H9 (cell line): ENCODE measurements around the gene OR52E5. TPM values are rescaled to one million over a fixed set of nuclear protein-coding genes. Genes with fewer than 3 reads are reported as not detected.

ENCODE experiments used
- DNase-seq: peaks from one replicate; pipeline ENCODE4 v3.0.0-alpha.2; 2017
- H2AFZ ChIP-seq: one replicate; pipeline ENCODE4 v1.6.1; 2013; ENCODE audit warnings: mild to moderate bottlenecking, low read length, control low read depth, moderate library complexity
- H2AK5ac ChIP-seq: 2 replicates; pipeline ENCODE4 v1.6.1; 2013; ENCODE audit warnings: low read length, control low read depth, mixed read lengths; ENCODE audit not compliant: insufficient read length
- H2BK120ac ChIP-seq: one replicate; pipeline ENCODE4 v1.6.1; 2013; ENCODE audit warnings: low read depth, mild to moderate bottlenecking, low read length, control low read depth, inconsistent platforms; ENCODE audit not compliant: poor library complexity, severe bottlenecking
- H2BK12ac ChIP-seq: 2 replicates; pipeline ENCODE4 v1.6.1; 2013; ENCODE audit warnings: low read length, control low read depth, mixed read lengths, low read depth; ENCODE audit not compliant: insufficient read length
- H2BK15ac ChIP-seq: 2 replicates; pipeline ENCODE4 v1.6.1; 2013; ENCODE audit warnings: low read depth, low read length, control low read depth
- H2BK20ac ChIP-seq: one replicate; pipeline ENCODE4 v1.6.1; 2013; ENCODE audit warnings: low read depth, mild to moderate bottlenecking, low read length, control low read depth, inconsistent platforms; ENCODE audit not compliant: poor library complexity, severe bottlenecking
- H2BK5ac ChIP-seq: 2 replicates; pipeline ENCODE4 v1.6.1; 2013; ENCODE audit warnings: low read length, control low read depth, mixed read lengths; ENCODE audit not compliant: insufficient read length
- H3K14ac ChIP-seq: 2 replicates; pipeline ENCODE4 v1.6.1; 2013; ENCODE audit warnings: low read length, control low read depth; ENCODE audit not compliant: insufficient read depth
- H3K18ac ChIP-seq: 2 replicates; pipeline ENCODE4 v1.6.1; 2013; ENCODE audit warnings: low read depth, mild to moderate bottlenecking, mixed read lengths, low read length, control low read depth; ENCODE audit not compliant: insufficient read length
- H3K23ac ChIP-seq: 2 replicates; pipeline ENCODE4 v1.6.1; 2013; ENCODE audit warnings: low read length, control low read depth, mixed read lengths, low read depth; ENCODE audit not compliant: insufficient read length
- H3K23me2 ChIP-seq: 2 replicates; pipeline ENCODE4 v1.6.1; 2013; ENCODE audit warnings: low read depth, mild to moderate bottlenecking, mixed read lengths, low read length, control low read depth; ENCODE audit not compliant: insufficient read length, poor library complexity, severe bottlenecking
- H3K27ac ChIP-seq: 2 replicates; pipeline ENCODE4 v1.5.1; 2013; ENCODE audit warnings: low read length, control low read depth, mixed read lengths, low read depth; ENCODE audit not compliant: insufficient read length
- H3K27me3 ChIP-seq: 2 replicates; pipeline ENCODE4 v1.6.1; 2013; ENCODE audit warnings: low read length, control low read depth, inconsistent platforms; ENCODE audit not compliant: insufficient read depth
- H3K4ac ChIP-seq: 2 replicates; pipeline ENCODE4 v1.6.1; 2013; ENCODE audit warnings: low read depth, mild to moderate bottlenecking, control low read depth, inconsistent platforms, low read length, moderate library complexity
- H3K4me1 ChIP-seq: 2 replicates; pipeline ENCODE4 v1.6.1; 2013; ENCODE audit warnings: low read length, control low read depth, inconsistent platforms; ENCODE audit not compliant: insufficient read depth
- H3K4me2 ChIP-seq: 2 replicates; pipeline ENCODE4 v1.6.1; 2013; ENCODE audit warnings: low read length, control low read depth, mixed read lengths; ENCODE audit not compliant: insufficient read length, insufficient read depth
- H3K56ac ChIP-seq: 2 replicates; pipeline ENCODE4 v1.6.1; 2013; ENCODE audit warnings: low read depth, mild to moderate bottlenecking, mixed read lengths, low read length, control low read depth; ENCODE audit not compliant: insufficient read length
- H3K79me1 ChIP-seq: 2 replicates; pipeline ENCODE4 v1.6.1; 2013; ENCODE audit warnings: low read depth, mild to moderate bottlenecking, moderate library complexity, low read length, control low read depth, inconsistent platforms; ENCODE audit not compliant: insufficient read depth, poor library complexity, severe bottlenecking
- H3K79me2 ChIP-seq: 2 replicates; pipeline ENCODE4 v1.6.1; 2013; ENCODE audit warnings: low read length, control low read depth, inconsistent platforms; ENCODE audit not compliant: insufficient read depth
- H3K9ac ChIP-seq: 2 replicates; pipeline ENCODE4 v1.6.1; 2013; ENCODE audit warnings: low read length, control low read depth, mixed read lengths; ENCODE audit not compliant: insufficient read length; ENCODE audit errors: extremely low read depth
- H3K9me3 ChIP-seq: one replicate; pipeline ENCODE4 v1.6.1; 2013; ENCODE audit warnings: low read depth, low read length, inconsistent platforms; ENCODE audit not compliant: control insufficient read depth
- H3T11ph ChIP-seq: one replicate; pipeline ENCODE4 v1.6.1; 2013; ENCODE audit warnings: mild to moderate bottlenecking, low read length, control low read depth, inconsistent platforms
- H4K20me1 ChIP-seq: one replicate; pipeline ENCODE4 v1.6.1; 2013; ENCODE audit not compliant: control insufficient read depth, insufficient read length, insufficient read depth
- H4K5ac ChIP-seq: 2 replicates; pipeline ENCODE4 v1.6.1; 2013; ENCODE audit warnings: low read depth, mild to moderate bottlenecking, mixed read lengths, low read length, control low read depth; ENCODE audit not compliant: insufficient read length
- H4K8ac ChIP-seq: replicated peaks from 2 replicates; pipeline ENCODE4 v1.6.1; 2013; ENCODE audit warnings: low read length, control low read depth, mixed read lengths, low read depth; ENCODE audit not compliant: insufficient read length
- H4K91ac ChIP-seq: 2 replicates; pipeline ENCODE4 v1.6.1; 2013; ENCODE audit warnings: low read depth, mild to moderate bottlenecking, moderate library complexity, mixed read lengths, low read length, control low read depth; ENCODE audit not compliant: insufficient read length
- H3K27ac Mint-ChIP-seq, 3 experiments: 2 replicates in 2 of 3; 3 replicates in 1 of 3; pipeline ENCODE4 v1.8.0; 2020 to 2021; ENCODE audit warnings: mixed read lengths in 3 of 3, mild to moderate bottlenecking in 1 of 3, moderate library complexity in 1 of 3
- H3K27me3 Mint-ChIP-seq: 2 replicates; pipeline ENCODE4 v1.8.0; 2021; ENCODE audit warnings: low read depth, mild to moderate bottlenecking, moderate library complexity, mixed read lengths
- H3K36me3 Mint-ChIP-seq, 3 experiments: 2 replicates in 2 of 3; 3 replicates in 1 of 3; pipeline ENCODE4 v1.8.0; 2020 to 2021; ENCODE audit warnings: low read depth in 3 of 3, mixed read lengths in 3 of 3; ENCODE audit not compliant: insufficient read depth in 1 of 3
- H3K4me1 Mint-ChIP-seq, 2 experiments: 2 replicates each; pipeline ENCODE4 v1.8.0; 2020; ENCODE audit warnings: mixed read lengths in 2 of 2
- H3K4me3 Mint-ChIP-seq, 2 experiments: 2 replicates in 1 of 2; 3 replicates in 1 of 2; pipeline ENCODE4 v1.8.0; 2020 to 2021; ENCODE audit warnings: mild to moderate bottlenecking in 2 of 2, mixed read lengths in 2 of 2, moderate library complexity in 1 of 2
- H3K9me3 Mint-ChIP-seq, 2 experiments: 2 replicates in 1 of 2; 3 replicates in 1 of 2; pipeline ENCODE4 v1.8.0; 2020; ENCODE audit warnings: mild to moderate bottlenecking in 2 of 2, mixed read lengths in 2 of 2, moderate library complexity in 1 of 2
- CTCF ChIP-seq: fragments of 200-600 bp; sonication (generic); conservative IDR thresholded peaks from 3 replicates; pipeline ENCODE4 v1.8.0; 2021; ENCODE audit warnings: antibody characterized with exemption, mild to moderate bottlenecking
- WGBS: extraction: QIAGEN DNeasy Blood & Tissue Kit; methylation state at CpG from one replicate; pipeline ENCODE4 v1.1.7; 2013; ENCODE audit warnings: missing lambda C conversion rate, low lambda C conversion rate, mixed read lengths; ENCODE audit not compliant: insufficient read length; ENCODE audit errors: extremely low coverage; 5-methylcytosine and 5-hydroxymethylcytosine counted together
- total RNA-seq: library from RNA; stranded (reverse); gene quantifications from 2 replicates; pipeline ENCODE4 v1.2.1, GENCODE V29; 2021

The OR52E5 gene
- total RNA-seq, 1 experiment from 2014 or later = not detected

GRCh38 chr11:5865826-5866225 is 27.2 kb upstream of the OR52E5 start:
- Mint-ChIP-seq H3K4me3 (no peak overlapping the region), H3K36me3 (no peaks in the 10 kb centered on the region), H3K9me3 (peaks cover 9 to 11% of the 10 kb centered on the region in 2 experiments; a peak in 3 of 5 replicates), H3K27ac (no peak overlapping the region), H3K4me1 (no peaks in the 10 kb centered on the region), H3K27me3 (no peaks in the 10 kb centered on the region; the same call in 1 of the 2 replicates)
- no peak overlapping the region for H3T11ph ChIP-seq
- H2BK120ac ChIP-seq = no peak overlapping the region
- H2AFZ ChIP-seq = no peak overlapping the region
- H3K4me1 ChIP-seq = no peaks in the 10 kb centered on the region
- H3K23me2 ChIP-seq = no peaks in the 10 kb centered on the region
- no peak overlapping the region for H2BK15ac ChIP-seq
- H3K27me3 ChIP-seq = no peaks in the 10 kb centered on the region
- no peak overlapping the region for H4K91ac ChIP-seq
- H2BK12ac ChIP-seq = no peak overlapping the region
- no peak overlapping the region for H3K27ac ChIP-seq
- H3K79me1 ChIP-seq = no peaks in the 10 kb centered on the region
- no peaks in the 10 kb centered on the region for H3K9me3 ChIP-seq
- no peak overlapping the region for H3K4me2 ChIP-seq
- DNase-seq = no peak
- H3K18ac ChIP-seq = no peak overlapping the region
- no peak overlapping the region for H2AK5ac ChIP-seq
- no peak overlapping the region for H3K4ac ChIP-seq
- H3K23ac ChIP-seq = no peak overlapping the region
- H2BK20ac ChIP-seq = no peak overlapping the region
- H3K14ac ChIP-seq = no peak overlapping the region
- H4K8ac ChIP-seq = no peak overlapping the region
- H3K79me2 ChIP-seq = no peaks in the 10 kb centered on the region
- no peaks in the 10 kb centered on the region for H4K20me1 ChIP-seq
- no peak overlapping the region for H4K5ac ChIP-seq
- TF ChIP-seq CTCF = no peak
- no peak overlapping the region for H3K9ac ChIP-seq
- H3K56ac ChIP-seq = no peak overlapping the region
- no CpG with 5 or more reads among the region's 2 CpGs for WGBS
- H2BK5ac ChIP-seq = no peak overlapping the region
